Measurements from ENCODE around the gene SLC17A4.
"Not testable (repeated sequence)": the region's sequence is repeated elsewhere in the genome, so short reads cannot be mapped to it uniquely, and the experiment has no call there.

SLC17A4 gene

DNA sequence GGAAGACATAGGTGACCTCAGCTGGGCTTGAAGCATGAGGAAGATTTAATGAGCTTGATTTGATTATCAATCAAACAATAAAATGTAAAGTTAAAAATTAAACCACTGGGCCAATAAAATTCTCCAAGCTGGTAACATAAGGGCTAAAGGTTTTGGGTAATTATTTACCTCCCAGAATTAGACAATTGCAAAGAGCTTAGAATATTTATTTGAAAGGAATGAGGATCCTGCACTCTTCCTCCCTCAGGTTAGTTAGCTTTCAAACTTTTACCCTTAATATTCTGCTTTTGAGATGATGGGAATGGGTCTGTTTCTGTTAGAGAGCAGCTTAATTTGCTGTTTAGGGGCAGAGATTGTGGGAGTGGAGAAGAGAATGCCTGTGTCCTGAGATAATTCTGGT lies at the start of gene SLC17A4:
Gene SLC17A4, plus strand, starts transcription at position 208 of the 400 bp plus-strand sequence. CDS start 7,221 bp downstream, outside the sequence.
- peak; percentile 4 for DNase-seq (ENCODE audit: low spot score)

- DNase-seq (ENCODE audit: low spot score) = no peak
Observed at GRCh38 chr6:25706314-25707014, 48.1 kb upstream of the SLC17A4 start.

DNA sequence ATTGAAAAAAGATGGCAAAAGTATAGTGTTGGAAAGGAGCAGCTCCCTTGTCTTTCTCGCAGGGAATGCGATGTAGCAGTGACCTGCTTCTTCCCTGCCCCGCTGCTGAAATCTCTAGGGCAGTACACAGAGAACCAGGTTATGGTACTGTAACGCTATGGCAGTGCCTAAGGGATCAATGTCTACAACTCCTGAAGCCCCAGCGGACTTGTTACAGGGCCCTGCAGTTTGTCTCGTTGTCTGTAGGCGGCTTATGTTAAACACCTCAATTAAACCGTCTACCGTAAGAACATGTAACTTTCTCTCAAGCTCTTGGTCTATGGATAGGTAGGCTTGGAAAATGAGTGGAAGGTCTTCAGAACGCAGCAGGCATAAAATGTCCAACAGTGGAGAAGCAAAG lies 44.8 kb upstream of the SLC17A4 start:
- no peak for DNase-seq (ENCODE audit: low spot score)

- peak; percentile 69 for DNase-seq (ENCODE audit: low spot score)
Observed at GRCh38 chr6:25710287-25710686, 44.3 kb upstream of the SLC17A4 start.

GRCh38 chr6:25713824-25714223 lies 40.7 kb upstream of the SLC17A4 start:
- no peak for DNase-seq (ENCODE audit: low spot score)

DNA sequence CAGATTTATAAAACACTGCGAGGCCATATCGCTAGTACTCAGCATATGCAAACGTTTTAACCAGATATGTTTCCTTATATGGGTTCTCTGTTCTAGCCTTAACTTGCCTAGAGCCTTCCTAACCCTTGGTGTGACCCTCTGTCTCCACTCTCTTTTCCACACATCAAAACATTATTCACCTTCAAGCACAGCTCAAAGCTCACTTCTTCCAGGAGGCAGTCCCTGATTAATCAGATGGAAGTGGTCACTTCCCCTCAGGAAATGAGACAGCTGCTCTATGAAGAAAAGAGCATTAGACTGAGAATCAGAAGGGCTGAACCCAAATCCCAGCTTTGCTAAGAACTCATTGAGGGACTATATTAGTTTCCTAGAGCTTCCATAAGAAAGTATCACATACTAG lies 39.8 kb upstream of the SLC17A4 start:
- no peak for DNase-seq (ENCODE audit: low spot score)

DNA sequence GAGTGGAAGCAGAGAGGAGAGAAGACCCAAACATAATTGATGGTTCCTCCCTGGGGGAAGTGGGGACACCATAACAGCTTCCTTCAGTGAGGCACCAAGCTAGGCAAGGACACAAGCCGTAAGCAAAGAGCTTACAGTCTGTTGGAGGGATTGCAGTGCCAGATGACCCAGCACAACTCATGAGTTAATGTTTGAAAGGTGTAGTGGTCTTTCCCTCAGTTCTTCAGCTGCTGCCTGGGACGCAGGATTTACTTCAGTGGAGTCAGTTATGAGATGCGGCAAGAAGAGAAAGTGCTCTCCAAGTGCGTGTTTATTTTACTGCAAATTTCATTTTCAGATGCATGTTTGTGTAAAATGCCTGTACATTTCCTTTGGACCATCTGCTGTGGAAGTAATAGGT lies 38.7 kb upstream of the SLC17A4 start:
- DNase-seq (ENCODE audit: low spot score) = no peak

GRCh38 chr6:25717866-25718740 lies 36.4 kb upstream of the SLC17A4 start:
- DNase-seq (ENCODE audit: low spot score) = peak; percentile 39

DNA sequence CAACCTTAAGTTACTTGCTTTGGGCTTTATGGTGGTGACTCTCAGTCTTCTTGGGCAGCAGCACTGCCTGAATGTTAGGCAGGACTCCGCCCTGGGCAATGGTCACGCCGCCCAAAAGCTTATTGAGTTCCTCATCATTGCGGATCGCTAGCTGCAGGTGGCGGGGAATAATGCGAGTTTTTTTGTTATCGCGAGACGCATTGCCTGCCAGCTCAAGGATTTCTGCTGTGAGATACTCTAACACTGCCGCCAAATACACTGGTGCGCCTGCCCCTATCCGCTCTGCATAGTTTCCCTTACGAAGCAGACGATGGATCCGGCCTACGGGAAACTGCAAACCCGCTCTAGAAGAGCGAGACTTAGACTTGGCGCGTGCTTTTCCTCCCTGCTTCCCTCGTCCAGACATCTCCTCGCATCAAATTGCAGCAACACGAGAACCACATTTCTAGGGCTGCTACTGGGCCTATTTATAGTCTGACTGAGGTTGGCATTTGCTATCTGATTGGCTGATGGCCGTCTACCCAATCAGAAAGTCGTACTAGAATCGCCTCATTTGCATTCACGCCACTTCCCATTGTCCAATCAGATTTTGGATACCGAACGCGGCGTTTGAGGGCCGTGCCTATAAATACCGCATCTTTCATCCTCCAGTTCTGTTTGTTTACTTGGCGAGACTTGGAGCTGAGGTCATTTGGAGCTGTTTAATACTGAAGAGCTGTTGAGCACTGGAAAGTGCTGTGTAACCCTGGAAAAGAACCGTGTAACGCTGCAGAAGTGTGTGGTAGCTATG lies 28.2 kb upstream of the SLC17A4 start:
- DNase-seq (ENCODE audit: low spot score) = no peak

DNA sequence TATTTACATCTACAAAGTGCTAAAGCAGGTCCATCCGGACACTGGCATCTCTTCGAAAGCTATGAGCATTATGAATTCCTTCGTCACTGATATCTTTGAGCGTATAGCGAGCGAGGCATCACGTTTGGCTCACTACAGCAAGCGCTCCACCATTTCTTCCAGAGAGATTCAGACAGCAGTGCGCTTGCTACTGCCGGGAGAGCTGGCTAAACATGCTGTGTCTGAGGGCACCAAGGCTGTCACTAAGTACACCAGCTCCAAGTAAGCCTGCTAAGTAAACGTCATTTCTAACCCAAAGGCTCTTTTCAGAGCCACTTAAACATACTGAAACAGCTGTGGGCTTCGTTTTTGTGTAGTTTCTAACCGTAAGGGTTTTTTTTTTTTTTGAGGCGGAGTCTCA lies 27.5 kb upstream of the SLC17A4 start:
- DNase-seq (ENCODE audit: low spot score) = no peak

- no peak for DNase-seq (ENCODE audit: low spot score)
Observed at GRCh38 chr6:25730907-25731306, 23.6 kb upstream of the SLC17A4 start.

DNA sequence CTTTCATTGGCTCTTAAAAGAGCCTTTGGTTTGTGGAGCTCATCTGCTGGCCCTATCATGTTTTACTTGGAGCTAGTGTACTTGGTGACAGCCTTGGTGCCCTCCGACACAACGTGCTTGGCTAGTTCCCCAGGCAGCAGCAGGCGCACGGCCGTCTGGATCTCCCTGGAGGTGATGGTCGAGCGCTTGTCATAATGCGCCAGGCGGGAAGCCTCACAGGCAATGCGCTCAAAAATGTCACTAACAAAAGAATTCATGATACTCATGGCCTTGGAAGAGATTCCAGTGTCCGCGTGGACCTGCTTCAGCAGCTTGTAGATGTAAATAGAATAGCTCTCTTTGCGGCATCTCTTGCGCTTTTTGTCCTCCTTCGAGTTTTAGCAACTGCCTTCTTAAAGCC lies 22.8 kb upstream of the SLC17A4 start:
- DNase-seq (ENCODE audit: low spot score) = no peak

DNA sequence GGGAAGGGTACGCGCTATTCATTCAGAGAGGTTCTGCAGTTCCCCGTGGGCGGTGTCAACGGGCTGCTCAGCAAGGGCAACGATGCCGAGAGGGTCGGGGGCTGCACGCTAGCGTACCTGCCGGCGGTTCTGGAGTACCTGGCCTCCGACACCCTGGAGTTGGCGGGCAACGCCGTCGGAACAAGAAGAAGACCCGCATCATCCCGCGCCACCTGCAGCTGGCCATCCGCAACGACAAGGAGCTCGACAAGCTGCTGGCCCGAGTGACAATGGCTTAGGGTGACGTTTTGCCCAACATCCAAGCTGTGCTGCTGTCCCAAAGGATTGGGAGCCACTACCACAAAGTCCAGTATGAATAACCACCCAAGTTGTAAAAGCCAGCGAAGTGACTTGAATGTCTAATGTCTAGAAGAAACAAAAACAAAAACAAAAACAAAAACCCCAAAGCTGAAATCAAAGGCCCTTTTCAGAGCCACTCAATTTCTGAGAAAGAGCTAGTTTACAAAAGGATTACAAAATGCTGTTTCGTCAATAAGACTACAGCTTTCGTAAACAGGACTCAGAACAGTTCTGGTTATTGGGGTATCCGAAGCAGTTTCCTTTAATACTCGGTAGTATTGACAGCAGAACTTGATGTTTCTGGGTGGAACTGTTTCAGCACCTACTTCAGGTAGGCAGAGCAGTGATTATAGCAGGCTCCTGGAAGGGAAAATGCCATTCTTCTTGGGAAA lies 21.9 kb upstream of the SLC17A4 start:
- DNase-seq (ENCODE audit: low spot score) = no peak

DNA sequence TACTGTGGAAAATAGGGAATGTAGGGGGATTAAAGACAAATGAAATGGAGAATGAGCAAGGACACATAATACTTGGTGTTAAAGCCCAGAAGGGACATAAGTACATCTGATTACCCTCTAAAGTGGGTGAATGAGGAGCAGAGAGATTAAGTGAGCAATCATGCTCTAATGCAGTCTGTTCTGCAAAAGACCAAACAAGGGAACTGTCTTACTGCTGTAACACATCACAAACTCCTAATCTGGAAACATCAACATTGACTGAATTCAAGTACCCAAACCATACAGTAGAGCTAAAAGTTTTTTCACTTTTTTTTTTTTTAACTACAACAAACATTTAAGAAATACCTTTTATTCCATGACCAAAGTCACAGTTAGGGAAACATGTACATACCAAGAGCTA lies 19.3 kb upstream of the SLC17A4 start:
- no peak for DNase-seq (ENCODE audit: low spot score)

DNA sequence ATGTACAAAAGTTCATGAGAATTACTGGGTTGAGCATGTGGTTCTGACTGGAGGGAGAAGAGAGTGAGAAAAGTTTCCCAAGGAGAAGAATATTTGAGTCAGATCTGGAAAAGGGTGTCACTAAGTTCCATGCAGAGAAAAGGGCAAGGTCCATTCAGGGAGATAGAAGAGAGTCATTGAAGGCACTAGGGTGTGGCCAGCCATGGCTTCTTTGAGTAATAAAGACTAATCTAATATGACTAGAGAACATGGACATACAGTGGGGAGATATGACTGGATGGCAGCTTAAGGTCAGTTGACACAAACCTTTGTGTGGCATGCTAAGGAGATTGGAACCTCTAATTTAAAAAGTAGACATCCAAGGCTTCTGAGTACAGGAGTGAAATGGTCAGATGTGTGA lies 10.7 kb upstream of the SLC17A4 start:
- peak; percentile 64 for DNase-seq (ENCODE audit: low spot score)

DNA sequence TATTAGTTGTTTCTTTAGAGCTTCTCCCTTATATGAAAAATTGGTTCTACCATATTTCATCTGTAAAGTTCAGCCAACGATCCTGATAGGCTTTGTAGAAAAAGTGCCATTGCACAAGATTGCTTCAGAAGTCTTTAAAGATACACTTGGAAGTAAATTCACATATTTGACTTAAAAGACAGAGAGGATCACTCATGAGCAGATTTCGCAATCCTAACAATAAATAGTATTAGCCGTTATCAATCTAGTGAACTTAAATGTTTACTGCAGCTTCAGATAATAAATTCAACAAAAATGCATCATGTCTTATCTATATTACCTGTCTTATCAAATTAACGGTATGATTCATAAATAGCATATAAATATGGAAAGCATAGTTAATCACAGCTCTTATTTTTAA lies 8.7 kb upstream of the SLC17A4 start:
- DNase-seq (ENCODE audit: low spot score) = no peak

GRCh38 chr6:25746968-25747367 lies 7.6 kb upstream of the SLC17A4 start:
- DNase-seq (ENCODE audit: low spot score) = no peak

DNA sequence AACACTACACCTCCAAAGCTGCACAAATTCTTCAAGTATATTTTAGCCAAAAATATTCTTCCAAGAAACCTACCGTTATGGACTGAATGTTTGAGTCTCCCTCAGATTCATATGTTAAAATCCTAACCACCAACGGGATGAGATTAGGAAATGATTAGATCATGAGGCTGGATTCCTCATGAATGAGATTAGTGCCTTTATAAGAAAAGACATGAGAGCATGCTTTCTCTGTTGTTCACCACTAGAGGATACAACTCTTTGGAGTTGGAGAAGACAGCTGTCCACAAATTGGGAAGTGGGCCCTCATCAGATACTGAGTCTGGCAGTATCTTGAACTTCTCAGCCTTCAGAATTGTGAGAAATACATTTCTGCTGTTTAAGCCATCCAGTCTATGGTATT lies 7.1 kb upstream of the SLC17A4 start:
- no peak for DNase-seq (ENCODE audit: low spot score)

DNA sequence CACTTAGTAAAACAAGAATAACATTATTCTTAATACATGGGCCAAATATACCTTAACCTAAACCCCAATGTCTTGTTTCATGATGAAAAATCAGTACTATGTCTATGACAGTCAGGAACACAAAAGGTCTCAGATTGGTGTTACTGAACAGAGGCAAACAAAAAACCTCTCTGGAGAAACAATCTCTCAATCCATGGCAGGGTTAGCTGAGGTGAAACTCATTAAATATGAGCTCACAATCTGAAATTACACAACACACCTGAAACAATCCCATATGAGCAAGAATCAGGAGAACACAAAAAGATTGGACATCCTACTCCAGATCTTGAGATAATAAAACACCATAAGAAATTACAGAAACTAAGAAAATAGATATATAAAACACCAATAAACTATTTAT lies 6.5 kb upstream of the SLC17A4 start:
- DNase-seq (ENCODE audit: low spot score) = no peak

DNA sequence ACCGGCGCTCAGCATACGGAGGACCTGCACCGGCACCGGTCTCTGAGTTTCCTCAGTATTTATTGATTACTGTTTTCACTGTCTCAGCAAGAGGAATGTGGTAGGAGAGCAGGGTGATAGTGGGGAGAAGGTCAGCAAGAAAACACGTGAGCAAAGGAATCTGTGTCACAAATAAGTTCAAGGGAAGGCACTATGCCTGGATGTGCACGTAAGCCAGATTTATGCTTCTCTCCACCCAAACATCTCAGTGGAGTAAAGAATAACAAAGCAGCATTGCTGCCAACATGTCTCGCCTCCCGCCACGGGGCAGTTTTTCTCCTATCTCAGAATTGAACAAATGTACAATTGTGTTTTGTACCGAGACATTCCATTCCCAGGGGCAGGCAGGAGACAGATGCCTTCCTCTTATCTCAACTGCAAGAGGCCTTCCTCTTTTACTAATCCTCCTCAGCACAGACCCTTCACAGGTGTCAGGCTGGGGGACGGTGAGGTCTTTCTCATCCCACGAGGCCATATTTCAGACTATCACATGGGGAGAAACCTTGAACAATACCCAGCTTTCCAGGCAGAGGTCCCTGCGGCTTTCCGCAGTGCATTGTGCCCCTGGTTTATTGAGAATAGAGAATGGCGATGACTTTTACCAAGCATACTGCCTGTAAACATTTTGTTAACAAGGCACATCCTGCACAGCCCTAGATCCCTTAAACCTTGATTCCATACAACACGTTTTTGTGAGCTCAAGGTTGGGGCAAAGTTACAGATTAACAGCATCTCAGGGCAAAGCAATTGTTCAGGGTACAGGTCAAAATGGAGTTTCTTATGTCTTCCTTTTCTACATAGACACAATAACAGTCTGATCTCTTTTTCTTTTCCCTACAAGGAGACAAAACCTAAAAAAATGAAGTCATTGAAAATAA lies 5.7 kb upstream of the SLC17A4 start:
- not testable (repeated sequence) for DNase-seq (ENCODE audit: low spot score)

DNA sequence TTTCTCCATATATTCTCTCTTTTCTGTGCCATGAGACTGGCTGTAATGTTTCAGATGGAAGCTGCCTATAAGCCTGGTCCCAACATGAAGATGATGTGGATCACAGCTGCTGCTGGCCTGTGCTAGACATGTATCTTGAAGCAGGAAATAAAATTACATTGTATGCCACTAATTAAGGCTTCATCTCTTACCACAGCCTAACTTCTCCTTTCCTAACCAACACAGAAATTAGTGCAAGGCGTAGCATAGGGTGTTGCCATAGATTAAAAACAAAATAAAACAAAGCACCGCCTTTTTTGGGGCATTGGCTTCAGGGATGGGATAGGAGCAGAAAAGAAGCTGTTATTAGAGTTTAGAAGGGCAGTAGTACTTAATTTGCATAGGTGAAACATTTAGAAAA lies 4.7 kb upstream of the SLC17A4 start:
- no peak for DNase-seq (ENCODE audit: low spot score)

All from LoVo (cell line).